OCI-LY1 (cell line): ENCODE data around the gene GRM7.

Source experiments
- EZH2 ChIP-seq: fragments of 200-600 bp; sonication (generic), shearing (Covaris generic); IDR thresholded peaks from 2 replicates; pipeline ENCODE4 v1.8.0; 2017; ENCODE audit warnings: borderline replicate concordance, mixed run types, mild to moderate bottlenecking, antibody characterized with exemption, low read length, moderate library complexity, mixed read lengths
- TF ChIP-seq, protein P1 (sequence below): fragments of 200-600 bp; sonication (generic), shearing (Covaris generic); IDR thresholded peaks from 2 replicates; pipeline ENCODE4 v1.5.1; 2017; ENCODE audit warnings: mild to moderate bottlenecking, antibody characterized with exemption, low read length, moderate library complexity, mixed read lengths

DNA sequence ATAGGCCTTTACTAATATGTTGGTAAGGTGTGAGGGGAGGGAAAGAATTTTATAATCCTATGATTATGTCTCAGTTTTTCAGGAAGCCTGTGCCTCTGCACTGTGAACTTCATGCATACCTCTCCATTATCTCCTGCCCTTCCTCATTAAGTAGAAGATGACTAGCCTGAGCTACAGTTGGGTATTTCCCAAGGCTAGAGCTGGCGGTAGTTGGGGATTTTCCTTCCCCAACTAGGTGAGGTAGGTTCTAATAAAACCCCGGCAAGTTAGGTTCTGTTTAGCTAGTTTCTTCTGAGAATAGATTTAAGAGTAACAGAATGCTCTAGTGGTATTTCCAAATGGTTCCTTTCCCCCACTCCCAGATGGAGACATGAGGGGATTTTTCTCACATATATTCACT lies 414.5 kb downstream of the GRM7 start:
- TF ChIP-seq, protein P1, sequence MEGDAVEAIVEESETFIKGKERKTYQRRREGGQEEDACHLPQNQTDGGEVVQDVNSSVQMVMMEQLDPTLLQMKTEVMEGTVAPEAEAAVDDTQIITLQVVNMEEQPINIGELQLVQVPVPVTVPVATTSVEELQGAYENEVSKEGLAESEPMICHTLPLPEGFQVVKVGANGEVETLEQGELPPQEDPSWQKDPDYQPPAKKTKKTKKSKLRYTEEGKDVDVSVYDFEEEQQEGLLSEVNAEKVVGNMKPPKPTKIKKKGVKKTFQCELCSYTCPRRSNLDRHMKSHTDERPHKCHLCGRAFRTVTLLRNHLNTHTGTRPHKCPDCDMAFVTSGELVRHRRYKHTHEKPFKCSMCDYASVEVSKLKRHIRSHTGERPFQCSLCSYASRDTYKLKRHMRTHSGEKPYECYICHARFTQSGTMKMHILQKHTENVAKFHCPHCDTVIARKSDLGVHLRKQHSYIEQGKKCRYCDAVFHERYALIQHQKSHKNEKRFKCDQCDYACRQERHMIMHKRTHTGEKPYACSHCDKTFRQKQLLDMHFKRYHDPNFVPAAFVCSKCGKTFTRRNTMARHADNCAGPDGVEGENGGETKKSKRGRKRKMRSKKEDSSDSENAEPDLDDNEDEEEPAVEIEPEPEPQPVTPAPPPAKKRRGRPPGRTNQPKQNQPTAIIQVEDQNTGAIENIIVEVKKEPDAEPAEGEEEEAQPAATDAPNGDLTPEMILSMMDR, result no peak
- no peak for TF ChIP-seq EZH2
